HG03460 (cell line): ENCODE data around the gene NOL4L.

Source experiments
- ATAC-seq: cut with Tn5 transposase; IDR thresholded peaks from one replicate; pipeline ENCODE4 v1.9.1; 2021; ENCODE audit not compliant: unreplicated experiment

The NOL4L gene

DNA sequence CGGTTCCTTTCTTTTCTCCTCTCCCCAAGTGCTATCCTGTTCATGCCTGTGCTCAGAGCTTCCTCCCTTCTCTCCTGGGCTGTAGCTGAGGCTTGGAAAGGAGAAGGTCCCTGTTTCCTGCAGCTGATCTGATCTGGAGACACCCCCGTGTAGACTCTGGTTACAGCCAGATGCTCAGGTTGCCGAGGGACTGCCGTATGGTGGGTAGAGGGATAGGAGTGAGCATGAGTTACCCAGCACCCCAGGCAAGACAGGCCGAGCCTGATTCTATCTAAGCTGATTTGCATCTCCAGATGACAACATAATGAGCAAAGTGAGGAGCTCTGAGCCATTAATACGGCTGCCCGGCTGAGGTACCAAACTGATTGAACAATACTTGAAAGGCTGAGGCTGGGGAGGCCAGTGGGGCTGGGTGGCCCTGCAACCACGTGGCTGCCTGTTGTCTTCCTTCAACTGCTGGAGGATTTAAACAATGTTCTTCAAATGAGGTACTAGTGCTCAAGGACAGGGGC is 135.2 kb downstream of the NOL4L start:
- ATAC-seq, result no peak

DNA sequence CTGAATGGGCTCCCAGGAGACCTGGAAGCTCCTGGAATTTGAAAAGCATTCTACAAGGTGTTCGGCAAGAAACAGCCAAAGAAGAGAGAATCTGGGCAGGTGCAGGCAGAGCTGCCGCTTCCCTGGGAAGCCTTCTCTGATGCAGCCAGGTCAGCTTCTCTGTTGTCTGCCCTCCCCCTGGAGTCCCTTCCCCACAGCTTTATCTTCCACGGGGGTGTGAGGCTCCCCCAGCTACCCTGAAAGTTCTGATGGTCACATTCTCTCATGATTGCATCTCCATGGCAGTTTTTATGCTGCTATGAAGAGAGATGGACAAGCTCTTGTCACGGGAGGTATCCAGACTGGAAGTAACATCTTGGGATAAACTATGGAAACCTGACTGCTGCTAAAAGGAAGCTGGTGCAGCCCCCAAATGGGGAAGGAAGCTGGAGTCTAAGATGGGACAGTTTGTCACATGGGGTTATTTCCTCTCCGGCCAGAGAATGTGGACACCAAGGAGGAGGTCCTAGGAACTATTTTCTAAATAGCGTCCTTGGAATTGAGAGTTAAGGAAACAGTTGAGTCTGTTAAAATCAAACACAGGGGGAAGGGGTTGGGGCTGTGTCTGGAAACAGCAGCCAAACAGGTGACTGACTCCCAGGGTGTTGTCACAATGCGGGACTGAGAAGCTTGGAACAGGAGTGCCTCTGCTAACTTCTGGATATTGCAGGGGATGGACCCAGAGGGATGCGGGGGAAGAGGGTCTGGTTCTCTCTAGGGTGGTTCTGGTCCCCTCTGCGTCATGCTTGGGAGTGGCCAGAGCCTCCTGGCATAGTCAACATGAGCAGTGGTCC is 135.9 kb downstream of the NOL4L start:
- no peak for ATAC-seq

DNA sequence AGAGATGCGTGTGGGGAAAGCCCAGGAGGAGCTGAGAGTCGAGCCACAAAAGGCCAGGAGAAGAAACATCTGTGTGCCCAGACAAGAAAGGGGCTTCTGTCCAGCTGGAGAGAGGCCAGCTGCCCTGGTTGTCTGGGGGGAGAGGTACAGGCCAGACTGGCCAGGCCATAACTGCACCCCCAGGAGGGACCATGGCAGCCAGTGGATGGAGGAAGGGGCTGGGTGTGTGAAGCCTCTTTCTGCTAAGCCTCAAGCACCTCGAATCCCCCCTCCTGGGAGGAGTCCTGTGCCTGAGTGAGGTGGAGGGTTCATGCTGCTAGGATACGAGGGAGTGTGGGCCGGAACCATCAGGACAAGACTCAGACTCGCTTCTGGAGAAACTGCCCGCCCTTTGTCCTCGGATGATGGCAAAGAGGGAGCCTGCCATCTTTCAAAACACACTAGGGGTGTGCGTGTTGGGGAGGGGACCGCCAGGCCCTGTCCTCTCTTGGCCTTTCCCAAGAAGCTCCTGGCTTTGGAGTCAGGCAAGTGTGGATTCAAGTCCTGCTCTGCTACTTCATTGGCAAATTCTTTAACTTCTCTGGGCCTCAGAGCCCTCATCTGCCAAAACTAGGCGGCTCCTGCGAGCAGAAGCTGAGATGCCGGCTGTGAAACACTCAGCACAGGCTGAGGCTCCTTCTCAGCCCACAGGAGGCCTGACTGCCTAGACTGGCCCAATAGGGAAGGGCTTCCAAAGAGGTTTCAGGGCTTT is 136.7 kb downstream of the NOL4L start:
- ATAC-seq, result no peak

DNA sequence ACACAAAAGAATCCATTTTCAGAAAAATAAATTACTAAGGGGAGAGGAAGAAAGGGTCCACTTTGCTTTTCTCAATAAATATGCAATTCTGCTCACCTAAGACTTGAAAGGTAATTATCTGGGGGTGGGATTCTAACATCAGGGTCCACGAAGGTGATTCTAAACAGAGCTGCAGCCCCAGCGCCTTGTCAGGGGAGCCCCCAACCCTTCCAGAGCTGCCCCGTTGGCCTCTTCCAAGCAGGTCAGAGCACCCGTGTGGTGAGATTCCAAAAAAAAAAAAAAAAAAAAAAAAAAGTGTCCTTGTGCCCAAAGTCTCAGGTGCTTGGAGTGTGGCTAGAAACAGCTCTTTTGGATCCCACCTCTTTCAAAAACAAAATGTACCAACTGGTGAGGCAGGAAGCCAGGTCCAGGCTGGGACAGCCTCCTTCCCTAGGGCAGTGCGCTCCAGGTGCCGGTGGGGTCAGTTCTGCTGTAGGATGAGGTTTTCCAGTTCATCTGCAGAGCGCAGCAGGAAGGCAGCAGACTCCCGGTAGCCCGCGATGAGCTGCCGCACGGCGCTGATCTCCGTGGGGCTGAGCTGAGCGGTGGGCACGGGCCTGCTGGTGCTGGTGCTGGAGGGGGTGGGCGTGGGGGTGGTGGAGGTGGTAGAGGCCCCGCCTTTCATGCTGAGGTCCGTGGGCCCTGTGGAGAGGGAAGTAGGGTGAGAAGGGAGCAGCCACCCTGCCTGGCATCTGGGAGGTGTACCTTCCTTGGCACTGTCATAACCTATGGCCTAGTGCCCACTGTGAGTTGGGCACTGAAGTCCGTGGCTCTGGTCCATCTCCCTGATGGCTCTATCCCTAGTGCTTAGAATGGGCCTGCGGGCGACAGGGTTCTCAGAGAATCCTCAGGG is 137.8 kb downstream of the NOL4L start:
- no peak for ATAC-seq

DNA sequence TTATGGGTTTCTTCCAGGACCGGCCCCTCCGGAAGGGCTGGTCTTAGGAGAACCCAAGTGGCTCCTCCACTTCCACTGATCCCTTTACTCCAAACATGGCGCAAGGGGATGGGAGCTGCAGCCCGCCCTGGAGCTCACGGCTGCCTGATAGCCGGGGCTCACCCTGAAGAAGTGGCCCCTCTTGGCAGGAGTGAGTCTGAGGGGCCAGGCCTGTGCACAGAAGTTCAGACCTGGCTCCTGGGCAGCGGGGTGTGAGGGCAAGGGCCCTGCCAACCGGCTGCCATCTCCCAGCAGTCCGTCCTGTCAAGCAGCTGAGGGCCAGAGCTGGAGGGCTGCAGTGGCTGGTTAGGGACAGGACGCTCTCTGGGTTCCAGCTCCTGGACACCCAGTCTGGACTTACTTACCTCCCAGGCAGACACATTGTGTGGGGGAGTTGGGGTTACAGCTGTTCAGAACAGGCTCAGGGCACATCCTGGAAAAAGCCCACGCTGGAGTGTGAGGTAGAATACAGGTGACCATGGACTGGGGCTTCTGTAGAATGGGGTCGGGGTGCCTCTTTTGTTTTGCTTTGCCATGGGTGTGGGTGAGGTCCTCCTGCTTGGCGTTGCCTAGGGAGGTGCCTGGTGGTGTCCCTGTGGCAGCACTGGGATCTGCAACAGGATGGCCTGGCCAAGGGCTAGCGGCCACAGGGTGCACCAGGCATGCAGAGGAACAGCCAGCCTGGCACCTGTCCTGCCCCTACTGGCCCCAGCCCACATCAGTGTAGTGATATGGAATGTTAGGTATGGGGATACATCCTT is 138.6 kb downstream of the NOL4L start:
- ATAC-seq, result no peak

DNA sequence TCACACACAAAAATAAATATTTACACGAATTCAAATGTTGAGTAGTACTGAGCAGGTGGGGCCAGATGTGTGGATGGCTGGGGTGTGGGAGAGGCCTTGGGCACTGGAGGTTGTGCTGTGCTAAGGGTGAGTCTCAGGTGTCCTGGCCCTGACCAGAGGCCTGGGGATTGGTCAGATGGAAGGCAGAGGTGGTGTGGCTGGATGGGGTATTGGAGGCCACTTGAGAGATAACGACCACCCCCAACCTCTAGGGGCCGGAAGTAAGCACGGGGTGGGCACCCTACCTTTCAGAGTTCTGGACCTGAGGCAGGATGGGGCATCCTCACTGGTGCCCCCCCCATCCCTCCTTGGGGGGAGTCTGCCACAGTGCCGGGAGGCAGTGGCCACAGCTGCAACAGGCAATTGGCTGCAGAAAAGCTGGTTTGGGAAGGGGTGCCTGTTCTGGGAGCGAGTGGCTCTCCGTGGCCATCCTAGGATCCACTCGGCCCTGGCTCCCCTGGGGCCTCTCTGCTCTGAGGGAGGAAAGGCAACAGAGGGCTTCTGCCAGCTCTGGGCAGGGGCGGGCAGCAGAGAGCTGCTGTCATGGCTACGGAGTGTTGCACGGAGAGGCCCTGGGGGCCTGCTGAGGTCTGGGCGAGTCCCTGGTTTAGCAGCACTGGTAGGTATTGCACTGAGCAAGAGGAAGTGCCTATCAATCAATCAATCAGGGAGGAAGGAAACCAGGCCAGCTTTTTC is 139.4 kb downstream of the NOL4L start:
- ATAC-seq, result no peak

DNA sequence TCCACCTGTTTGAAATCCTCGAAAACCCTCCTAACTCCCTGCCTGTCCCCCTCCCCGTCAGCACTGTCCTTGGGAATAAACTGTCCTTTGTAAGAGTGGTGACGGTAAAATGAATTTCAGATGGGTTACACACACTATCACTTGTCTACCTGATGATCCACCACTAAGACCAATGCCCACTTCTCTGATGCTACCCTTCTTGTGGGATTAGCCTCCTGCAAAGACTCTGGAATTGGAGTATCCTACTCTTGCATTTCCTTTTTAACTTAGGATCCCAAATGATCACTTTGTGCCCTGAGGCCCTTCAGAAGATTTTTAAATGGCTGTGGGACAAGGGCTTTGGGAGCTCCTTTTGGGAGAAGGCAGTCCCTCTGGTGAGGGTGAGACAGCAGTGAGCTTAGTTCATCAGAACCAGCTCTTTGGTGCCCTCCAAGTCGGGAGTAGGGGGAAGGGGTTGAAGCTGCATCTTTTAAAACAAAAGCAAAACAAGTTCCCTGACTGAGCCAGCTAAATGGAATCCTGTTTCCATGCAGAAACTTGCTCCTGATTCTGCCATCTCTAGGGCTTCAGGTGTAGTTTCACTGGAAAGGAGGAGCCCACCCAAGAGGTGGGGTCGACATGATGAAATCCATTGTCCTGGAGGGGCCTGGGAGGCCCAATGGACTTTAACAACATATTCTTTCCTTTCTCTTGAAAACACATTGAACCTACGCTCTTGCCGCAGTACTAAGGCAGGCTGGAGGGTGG is 140.5 kb downstream of the NOL4L start:
- ATAC-seq, result no peak

DNA sequence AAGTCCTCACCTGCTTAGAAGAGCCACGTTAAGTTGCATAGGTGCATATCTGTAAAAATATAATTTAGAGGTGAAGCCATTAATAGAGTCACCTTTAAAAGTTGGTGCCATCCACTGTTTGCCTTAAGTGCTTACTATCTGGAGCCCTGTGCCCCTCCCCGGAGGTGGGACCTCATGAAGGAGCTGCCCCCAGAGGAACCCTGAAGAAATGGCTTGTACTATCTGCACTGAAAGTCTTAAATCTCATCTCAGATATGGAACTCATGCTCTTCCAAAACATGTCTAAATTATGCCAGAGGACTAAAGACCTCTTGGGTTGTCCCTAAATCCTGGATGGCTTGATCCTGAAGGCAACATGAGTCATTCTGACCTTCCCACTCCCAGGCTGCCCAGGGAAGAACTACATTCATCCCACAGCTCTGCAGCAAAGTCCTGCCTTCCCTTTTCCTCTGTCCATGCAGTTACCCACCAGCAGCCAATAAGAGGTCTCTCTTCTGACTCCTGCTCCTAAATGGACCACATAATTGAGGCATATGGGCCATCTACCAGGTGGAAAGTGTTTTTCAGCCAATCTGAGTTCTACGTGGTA is 141.7 kb downstream of the NOL4L start:
- no peak for ATAC-seq

DNA sequence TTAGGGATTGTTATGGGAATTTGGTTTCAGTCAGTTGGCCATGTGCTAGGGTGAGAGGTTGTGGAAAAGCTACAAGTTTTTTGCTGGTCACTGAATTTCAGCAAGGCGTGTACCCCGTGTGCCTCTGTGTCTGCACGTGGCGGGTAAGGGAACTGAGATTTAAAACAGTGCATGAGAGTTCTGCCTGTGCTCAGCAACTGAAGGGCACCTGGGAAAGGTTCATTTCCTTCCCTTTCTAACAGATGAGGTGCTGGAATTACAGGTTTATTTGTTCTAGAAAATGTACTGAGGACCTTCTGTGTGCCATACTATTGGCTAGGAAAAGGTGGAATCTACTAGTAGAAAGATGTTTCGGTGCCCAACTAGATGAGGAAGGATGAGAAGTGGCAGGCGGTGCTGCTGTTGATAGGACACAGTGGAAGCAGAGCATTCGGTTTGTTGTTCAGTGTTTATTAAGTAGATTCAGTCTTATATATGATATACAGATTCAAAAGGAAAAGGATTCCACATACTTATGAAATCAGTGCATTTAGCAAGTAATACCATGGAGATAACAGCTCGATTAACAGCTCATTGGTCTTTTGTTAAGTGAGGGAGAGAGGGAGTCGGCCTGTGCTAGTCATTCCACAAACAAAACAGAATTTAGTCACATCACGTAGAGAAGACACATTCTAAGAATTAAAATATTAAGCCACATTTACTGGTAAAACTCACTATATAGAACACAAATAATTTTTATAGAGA is 142.3 kb downstream of the NOL4L start:
- ATAC-seq, result no peak

DNA sequence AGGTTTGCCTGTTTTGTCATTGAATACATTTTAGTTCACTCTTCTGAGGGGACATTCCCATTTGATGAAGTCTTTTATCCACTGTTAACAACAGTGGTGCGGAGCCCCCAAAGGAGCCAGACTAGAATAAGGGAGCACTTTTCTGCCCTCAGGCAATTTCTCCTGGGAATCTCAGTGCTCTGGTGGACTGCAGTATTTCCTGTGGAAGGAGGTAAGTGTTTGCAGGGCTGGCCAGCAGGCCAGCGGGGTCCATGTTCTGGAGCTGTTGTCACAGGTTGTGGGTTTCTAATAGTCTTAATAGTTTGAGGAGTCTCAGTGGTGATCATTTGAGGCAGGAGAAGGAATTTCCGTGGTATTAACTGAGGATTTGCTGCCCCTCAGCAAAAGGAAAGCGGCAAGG is 143.5 kb downstream of the NOL4L start:
- no peak for ATAC-seq

DNA sequence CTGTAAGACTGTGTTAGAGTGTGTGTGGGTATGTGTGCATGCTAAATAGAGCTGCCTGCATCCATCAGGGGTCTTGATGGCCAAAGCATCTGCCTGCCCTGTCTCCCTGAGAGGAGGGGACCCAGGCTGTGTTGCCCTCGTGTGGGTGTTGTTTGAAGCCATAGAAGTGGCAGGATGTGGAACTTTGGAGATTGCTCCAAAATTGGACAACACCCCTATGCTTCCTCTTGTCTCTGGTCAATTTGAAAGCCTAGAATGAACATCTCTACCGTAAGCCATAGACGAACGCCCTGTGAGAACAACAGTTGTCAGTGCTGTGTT is 144.4 kb downstream of the NOL4L start:
- ATAC-seq, result no peak

DNA sequence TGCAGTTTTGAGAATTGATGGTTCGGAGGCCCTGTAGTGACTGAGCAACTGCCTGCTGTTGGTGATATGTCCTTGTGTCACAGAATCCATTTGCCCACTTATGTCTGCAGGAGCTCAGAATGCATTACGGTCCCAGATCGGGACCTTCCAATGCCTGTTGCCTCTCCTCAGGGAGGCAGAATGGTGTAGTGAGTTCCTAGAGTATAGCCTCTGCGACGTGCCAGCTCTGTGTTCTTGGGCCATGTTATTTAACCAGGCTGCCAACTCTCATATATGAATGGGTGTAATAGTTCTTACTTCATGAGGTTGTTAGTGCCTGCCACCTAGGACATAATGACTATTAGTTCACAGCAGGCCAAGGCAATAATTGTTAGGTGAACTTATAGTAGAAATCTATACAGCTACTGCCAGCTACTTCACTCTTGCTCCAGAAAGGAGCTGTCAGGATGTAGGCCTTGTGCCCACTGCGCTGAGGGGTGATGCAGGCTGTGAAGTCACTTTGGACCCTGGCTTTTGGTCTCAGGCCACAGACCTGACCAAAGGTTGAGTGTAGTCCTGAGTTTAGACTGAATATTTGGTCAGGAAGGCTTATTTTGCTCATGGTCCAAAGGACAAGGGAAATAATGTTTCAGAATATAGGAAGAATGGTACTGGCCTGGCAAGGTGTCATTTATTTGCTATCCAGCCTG is 144.9 kb downstream of the NOL4L start:
- no peak for ATAC-seq

DNA sequence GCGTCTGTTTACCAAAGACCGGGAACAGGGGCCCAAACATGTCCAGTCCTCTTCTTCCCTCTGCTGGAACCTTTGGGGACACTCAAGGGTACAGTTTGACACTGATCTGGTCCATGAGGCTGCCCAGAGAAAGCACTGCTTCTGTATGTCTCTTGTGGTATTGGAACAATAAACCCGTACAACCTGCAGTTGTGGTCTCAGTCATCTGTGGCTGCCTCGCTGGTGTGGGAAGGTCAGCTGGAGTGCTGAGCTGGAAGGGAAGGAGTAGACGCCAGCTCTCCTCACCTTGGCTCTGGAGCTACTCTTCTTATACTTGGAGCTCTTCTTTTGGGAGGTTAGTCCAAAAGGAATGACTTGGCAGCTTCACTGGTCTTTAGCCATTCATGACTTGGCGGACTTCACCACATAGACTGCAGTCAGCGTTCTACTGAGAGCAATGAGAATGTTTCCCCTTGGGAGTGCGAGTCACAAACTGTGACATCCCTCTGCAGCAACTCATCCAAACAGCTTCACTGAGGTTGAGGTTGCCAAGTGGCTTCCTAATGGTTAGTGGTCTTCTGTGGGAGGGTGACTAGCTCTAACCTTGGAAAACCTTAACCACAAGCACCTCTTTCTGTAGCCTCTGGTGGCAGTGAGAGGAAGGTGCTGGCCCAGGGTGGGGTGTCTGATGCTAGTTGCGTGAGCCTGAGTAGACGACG is 145.9 kb downstream of the NOL4L start:
- no peak for ATAC-seq

DNA sequence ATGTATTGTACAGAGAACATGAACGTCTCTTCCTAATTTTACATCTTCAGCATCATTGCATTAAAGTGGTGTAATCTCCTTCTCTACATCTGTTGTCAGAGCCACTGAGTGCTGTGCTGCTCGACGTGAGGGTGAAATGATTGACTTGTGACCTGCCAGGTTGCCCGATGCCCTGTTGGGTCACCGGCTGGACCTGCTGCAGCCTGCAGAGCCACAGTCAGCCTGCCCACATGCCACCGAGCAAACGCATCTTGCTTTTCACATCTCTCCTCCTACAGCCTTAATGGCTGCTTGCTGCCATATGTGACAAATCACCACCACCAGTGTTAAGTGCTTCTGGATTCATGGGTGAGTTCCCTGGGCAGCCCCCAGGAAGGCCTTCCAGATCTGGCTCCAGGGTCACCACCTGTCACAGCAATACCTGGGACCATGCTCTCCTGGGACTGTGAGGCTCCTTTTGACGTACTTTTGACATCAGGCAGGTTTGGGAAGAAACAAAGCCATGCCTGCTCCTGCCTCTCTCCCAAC is 146.7 kb downstream of the NOL4L start:
- ATAC-seq, result no peak

DNA sequence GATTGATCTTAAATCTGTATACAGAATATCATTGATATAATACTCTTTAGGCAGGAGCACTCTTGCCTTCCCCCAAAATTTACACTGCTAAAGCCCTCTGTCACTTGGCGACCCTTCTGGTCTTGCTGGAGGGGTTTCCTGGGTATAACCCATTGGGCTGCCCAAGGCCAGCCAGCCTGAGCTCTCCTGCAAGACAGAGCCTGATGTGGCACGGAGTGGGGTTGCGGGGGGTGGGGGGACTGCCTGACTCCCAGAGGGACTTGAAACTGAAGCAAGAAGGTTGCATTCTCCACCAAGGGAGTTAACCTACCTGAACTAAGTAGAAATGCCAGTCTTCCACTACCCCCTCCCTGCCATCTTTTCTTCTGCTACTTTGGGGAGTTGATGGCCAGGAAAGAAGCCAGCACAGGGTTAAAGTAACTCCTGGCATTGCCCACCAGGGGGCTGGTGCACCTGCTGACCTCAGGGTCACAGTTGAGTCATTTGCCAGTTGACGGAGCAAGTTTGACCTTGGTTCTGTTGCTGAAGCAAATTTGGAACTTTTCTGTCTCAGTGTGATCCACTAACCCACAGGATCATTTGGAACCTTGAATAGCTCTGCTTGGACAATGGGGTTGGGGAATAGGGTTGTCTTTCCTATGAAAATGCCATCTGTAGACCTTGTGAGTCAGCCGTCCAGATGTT is 147.6 kb downstream of the NOL4L start:
- no peak for ATAC-seq

DNA sequence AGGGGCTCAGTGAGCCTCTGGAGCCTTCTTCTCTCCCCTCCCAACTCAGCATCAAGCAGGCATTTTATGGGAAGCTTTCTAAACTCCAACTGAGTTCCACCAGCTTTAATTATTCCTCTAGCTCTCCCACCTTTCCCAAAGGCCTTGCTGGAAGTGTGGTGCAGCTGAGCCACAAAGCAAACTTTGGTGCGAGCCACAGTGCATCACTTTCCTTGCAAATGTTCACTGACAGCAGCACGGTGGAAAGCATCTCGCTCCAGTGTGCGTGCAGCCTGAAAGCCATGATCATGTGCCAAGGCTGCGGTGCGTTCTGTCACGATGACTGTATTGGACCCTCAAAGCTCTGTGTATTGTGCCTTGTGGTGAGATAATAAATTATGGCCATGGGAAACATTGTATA is 148.2 kb downstream of the NOL4L start:
- no peak for ATAC-seq
